GM21515 (cell line): ENCODE data around the gene KIRREL3.

Experiments used
- ATAC-seq: cut with Tn5 transposase; IDR thresholded peaks from one replicate; pipeline ENCODE4 v1.9.1; 2021; ENCODE audit not compliant: unreplicated experiment

KIRREL3 gene

DNA sequence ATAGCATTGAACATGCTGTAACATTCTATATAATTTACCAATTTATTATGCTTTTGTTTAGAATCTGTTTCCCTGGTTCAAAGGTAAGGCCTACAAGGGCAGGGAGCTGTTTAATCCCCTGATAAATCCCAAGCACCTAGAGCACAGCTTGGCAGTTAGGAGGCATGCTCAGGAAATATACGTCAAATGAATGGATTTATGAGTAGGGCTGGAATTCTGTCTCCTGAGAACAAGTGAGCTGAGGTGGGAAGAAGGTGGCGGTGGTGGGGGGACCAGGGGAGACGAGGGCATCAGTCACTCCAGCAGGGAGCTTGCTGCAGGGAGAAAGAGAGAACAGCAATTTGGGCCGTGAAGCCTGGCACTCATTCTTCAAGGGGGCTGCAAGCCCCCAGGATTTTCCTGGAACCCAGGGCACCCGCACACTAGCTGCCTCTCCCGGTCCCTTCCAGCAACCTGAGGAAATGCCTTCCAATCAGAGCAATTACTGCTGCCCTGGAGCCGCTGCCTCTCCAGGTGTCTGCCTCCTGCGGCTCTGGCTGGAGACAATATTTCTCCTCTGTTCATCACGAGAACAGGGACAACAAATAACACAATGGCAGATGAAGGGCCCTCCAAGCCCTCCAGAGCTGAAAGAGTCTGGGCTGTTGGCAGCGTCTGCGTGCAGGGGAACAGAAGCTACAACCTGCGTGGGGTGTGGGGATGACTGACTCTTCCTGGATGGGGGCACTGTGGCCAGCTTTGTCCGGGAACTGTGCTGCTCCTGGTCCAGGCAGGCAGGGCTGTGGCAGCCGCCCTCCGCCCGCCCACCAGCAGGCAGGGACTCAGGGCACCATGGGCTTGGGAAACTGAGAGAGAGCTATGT lies 411.7 kb downstream of the KIRREL3 start:
- no peak for ATAC-seq

DNA sequence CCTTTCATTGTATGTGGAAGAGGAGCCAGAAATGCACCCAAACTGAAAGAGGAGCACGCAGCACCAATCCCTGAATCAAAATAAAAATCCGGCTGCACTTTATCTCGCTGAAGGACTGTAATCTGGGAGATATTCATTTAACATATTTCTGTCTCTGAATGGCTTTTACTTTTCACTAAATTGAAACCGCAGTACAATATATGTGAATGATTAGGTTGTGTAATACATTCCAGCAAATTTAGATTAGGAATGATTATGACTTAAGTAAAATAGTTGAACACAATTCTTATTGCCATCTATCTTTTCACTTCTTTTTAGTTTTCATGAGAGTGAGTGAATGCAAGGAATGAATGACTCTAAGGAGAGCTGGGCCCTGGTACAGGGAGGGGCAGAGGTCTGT lies 413.0 kb downstream of the KIRREL3 start:
- no peak for ATAC-seq

DNA sequence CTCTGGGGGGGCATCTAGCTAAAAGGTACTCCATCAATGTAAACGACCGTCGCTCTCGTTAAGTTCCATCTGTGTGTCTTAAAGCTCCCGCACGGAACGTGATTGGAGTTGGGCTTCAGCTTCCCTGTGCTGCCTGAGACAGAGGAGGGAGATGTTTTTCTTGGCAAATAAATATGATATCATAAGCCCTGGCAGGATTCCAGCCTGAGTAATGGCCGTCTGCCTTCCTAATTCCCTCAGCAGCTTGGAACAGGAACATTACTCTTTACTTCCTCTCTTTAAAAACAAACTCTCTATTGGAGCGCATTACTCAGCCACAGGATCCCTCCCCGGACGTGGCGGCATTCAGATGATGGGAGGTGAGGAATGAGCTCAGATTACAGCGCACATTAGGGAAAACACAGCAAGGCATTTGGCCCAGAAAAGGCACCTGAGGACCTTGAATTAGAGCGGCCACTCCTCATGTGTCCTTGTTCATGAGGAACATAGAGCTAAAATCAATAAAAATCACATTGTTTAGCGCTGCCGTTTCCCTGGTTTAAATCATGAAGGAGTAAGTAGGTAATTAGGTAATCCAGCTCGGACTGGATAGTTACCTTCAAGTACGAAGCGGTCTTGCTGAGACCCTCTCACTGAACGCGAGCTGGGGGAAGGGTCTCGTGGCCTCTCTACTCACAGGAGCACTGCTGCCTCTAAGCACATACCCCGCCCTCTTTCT lies 414.6 kb downstream of the KIRREL3 start:
- ATAC-seq: no peak

DNA sequence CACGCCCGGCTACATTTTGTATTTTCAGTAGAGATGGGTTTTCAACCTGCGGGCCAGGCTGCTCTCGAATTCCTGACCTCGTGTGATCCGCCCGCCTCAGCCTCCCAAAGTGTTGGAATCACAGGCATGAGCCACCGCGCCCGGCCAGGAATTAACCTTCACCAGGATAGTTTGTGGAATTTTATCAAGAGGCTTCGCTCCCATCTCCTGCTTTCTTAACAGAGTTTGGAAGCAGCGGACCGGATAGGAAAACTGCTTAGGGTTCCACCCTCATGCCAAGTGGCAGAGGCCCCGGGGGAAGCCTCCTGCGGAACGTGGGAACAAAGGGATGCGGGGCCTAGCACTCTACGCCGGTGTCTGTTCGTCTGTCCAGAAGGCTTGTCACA lies 415.2 kb downstream of the KIRREL3 start:
- no peak for ATAC-seq

DNA sequence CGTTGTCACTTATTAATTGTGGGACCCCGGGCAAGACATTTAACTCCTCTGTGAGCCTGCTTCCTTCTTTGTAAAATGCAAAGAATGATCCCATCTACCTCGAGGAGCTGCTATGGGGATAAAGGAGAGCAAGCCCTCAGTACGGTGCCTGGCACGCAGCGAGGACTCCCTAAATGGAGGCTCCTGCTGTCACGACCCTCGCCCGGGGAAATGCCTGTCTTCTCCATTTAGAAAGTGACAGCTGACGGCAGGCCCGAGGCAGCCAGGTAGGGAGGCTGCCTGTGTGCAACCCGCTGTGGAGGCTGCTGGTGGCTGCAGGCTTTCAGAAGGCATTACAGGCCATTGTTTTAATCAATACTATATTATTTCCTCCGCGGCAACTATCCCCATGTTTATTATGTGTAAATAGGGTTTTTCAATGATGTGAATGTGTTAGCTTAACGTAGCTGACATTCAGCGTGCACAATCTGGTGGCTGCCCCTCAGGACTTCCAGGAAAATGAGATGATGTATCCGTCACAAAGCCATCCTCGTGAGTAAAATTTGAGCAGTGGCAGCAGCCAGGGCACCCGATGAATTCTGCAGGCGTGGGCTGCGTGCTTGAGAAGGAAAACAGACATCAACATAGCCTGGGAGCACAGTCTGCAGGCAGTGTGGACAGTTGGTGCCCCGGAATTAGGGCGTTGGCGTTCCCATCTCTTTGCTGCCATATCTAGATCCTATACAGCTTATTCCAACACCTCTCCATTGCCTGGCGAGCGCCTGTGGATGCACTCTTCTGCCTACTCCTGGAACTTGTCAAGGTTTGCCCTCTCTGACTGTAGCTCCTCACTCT lies 416.8 kb downstream of the KIRREL3 start:
- no peak for ATAC-seq

DNA sequence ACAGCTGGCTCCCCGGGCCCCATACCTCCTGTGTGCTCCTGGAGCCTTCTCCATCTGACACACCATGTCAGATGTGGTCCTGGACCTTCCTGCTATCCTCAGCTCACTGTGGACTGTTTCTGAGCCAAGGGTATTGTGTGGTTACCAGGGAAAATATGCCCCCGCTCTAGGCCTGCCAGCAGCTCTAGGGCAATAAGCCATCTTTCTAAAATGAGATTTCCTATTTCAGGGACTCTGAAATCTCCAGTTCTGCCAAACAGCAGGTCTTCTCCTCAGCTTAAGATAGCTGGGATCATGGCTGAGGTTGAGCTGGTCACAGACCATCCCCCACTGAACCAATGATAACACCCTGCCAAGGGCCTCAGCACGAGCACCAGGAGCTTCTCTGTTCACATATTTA lies 417.5 kb downstream of the KIRREL3 start:
- no peak for ATAC-seq

DNA sequence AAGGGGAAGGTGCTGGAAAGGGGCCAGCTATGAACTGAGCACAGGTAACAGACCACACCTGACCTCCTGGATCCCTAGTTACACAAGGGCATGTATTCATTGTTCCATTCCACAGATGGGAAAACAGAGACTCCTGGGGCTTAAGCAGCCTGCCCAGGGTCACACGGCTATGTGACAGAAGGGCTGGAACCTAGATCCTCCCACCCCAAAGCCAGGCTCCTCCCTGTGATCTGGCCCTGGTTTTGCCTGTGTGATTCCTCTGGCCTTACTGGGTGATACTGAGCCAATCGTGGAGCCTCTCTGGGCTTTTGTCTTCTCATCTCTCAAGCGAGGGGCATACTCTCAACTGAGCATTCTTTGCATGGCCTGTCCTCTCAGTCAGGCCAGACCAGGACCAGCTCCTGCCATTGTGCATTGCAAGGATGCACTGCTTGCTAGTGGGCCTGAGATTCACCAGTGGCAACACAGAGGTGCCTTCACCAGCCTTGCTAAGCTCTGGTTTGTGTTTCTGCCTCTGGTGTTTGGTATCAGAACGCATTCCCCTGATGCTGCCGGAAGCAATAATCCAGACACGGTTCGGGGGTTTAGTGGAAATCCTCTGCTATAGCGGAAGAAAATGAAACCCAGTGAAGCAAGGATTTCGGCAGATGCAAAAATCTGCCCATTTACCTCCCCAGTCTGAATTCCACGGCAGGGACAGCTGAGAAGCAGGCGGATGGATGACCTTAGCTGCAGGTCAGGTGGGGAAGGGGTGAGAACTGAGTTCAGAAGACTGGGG lies 418.5 kb downstream of the KIRREL3 start:
- ATAC-seq: no peak

DNA sequence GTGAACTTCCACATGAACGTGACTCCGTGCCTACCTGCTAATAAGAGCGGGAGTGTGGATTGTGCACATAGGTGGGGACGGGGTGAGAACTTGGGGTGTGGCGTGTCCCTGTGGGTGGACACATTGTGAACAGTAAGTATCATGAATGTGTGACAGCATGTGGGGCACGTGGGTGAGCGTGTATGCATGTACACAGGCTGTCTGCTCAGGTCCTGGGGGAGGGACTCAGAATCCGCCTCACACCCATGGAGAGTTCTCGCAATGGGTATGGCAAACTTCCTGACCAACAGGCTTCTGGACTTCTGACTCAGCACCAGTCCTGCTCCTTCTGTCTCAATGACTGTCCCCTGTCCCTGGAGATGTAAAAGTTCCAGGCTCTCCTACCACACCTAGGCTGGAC lies 422.1 kb downstream of the KIRREL3 start:
- ATAC-seq: no peak

DNA sequence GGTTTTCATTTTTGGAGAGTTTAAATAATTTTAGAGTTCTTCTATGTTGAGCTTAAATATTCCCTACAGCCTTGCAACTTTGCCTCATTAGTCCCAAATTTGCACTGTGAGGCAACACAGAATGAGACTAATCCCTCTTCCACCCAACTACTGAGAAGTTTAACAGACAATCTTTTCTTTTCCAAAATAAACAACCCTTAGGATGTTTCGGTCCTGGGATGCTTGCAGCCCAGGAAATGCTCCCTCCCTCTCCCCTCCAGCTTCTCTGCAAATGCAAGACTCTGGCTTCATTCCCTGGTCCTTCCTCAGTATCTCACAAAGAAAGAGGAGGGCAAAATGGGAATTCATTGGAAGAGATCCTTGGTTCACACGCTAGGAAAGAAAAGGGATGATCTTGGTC lies 422.5 kb downstream of the KIRREL3 start:
- ATAC-seq: no peak

DNA sequence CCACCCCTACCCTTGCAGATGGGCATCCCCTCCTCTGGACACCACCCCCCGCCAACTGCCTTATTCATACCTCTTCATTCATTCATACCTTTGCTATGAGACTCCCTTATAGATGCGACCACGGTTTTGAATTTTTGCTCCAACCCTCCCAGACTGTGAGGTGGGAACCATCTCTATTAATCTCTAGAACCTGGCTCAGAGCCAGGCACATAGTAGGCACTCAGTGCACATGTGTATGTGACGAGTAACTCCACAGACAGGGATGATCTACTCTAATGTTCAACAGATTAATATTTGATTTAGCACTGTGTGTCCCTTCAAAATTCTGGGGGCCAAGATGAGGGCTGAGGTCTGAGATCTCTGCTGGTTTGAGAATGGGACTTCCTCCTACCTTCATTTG lies 424.7 kb downstream of the KIRREL3 start:
- no peak for ATAC-seq

DNA sequence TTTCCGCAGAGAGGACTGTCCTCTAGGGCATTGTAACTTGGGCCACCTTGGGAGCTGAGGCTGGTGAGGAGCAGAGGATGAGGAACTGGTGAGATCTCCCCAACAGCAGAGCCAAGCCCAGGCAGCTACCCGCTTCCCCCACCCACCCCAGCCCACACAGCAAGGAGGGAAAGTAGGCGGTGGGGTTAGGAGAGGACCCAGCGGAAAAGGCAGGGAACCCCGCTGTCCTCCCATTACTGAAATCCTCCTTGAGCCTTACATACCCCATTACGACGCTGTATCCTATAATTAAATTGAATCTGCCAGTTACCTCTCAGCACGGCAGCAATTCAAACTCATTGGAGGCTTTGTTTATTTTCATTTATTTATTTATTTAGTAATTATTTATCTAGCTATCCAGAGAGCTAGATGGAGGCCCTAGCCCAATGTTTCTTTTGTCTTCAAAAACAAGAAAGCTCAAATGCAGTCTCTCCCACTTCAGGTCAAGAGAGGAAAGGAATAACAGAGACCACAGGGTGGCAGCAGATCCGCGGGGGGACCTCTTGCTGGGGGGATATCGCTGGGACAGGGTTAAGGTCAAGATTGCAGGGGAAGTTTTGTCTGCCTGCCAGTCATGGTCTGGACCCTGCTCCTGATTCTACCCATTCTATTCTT lies 427.1 kb downstream of the KIRREL3 start:
- ATAC-seq: no peak

DNA sequence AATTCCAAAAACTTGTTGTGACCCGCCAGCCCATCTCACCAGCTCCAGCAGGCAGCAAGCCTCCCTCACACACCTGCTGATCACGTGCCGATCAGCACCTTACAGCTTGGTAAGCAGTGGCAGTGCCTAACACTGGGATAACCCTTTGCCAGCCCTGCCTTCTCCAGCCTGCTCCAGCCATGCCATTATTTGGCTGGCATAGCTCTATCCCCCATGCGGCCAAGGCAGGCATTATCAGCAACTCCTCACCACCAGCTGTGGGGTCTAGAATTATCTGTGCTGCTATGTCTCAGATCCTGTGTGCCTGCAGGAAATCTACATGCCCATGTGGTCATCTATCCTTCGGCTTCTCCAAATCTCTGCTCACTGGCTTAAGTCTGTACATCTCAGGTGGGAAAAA lies 430.1 kb downstream of the KIRREL3 start:
- ATAC-seq: no peak

DNA sequence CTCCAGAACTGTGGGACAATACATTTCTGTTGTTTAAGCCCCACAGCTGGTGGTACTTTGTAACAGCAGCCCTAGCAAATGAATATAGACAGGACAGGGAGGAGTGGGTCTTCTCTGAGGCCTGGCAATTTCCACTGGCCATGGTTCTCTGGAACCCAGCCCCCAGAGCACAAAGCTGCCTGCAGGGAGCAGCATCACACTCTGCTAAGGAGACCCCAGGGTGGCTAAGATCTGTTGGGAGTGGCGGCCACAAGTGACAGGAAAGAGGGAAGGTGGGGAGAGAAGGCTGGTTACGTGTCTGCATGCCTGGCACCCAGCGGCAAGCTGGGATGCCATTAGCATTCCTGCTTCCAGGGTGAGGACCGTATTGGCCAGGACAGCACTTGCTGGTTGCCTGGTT lies 433.2 kb downstream of the KIRREL3 start:
- ATAC-seq: no peak

DNA sequence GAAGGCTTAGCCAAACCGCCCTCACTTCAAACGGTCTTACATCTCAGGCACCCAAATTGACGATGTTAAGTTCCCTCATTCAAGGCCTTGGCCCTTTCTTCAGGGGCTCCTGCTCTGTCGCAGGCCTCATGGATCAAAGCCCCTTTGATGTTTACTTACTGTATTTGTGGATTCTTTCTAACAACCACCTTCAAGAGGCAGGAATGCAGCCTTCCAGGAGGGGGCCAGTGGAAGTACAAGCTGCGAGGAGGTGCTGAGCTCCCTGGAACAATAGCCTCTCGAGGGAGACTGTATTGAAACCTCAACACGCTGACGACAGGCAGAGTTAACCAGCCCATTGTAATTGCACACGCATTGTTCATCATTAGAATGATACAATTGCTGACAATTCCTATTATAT lies 436.0 kb downstream of the KIRREL3 start:
- no peak for ATAC-seq

DNA sequence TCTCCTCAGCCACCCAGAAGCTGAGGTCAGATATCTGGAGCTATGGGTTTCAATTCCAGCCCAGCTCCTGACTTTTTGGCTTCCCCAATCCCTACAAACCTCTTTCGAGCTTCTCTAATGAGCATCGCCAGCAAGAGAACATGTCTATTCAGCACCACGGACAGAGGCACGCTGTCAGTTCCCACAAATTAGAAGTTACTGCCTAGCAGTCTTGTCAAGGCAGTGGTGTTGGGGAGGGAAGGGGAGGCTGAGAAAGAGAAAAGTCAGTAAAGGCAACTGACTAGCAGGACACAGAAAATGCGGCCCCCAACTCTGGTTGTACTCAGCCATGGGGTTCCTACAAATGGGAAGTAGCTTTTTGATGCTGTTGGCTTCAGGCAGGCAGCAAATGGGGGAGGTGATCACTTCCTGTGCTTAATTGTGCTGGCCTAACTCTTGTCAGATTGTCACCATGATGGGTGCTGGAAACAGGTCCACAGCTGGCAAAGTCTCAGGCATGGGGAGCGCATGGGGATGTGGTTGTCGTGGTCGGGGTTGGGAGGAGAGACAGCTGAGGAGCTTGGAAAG lies 439.2 kb downstream of the KIRREL3 start:
- no peak for ATAC-seq

DNA sequence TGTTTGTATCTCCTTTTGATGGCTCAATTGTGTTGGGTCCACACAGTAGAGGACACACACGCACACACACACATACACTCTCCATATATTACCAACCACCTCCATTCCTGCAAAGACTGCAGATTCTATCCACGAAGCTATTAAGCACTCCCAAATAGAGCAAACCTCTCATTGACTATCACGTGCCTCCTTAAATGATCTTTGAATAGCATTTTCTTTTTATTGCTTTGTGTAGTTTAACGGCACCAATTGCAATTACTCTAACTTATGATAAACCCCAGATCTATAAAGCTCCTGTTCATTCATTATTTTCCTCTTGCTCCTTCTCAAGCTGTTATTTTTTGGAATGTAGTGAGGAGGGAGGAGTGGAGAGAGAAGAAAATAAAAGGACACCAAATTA lies 440.3 kb downstream of the KIRREL3 start:
- ATAC-seq: no peak

DNA sequence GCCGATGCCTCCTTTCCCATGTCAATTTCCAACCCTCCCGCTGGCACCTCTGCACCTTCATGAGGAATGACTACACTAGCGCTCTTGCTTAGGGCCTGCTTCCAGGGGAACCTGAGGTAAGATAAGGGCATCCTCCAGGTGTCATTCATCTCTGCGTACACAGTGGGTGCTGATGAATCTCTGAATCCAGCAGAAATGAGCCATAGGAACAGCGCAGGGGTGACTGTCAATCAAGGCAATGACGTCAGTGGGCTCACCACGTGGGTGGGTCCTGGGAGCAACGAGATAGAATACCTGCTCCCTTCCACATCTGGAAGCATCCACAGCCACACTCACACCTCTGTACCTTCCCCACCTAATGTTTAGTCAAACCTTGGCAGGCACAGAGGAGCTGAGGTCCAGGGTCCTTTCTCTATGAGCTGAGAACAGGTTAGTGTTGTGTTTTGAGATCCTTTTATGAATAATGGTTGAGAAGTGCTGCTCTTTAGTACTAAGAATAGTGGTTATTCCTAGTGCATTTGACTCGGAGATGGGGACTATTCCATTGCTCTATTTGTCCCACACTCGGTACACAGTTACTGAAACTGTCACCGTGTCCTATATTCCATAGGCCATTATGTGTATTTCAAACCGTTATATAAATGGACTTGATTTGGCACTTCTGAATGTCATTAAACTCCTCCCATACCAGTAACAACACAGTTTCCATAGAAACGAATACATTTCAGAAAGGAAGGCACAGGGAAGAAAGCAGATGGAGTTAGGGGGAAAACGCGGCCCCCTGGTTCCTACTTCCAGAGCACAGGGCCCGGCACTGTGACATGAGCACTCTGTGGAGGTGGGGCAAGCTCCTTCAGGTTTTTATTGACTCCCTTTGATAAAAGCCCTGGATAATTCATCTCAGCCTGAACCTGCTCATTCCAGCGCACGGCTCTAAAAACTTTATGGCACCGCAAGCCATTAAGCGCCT lies 451.7 kb downstream of the KIRREL3 start:
- ATAC-seq: no peak

DNA sequence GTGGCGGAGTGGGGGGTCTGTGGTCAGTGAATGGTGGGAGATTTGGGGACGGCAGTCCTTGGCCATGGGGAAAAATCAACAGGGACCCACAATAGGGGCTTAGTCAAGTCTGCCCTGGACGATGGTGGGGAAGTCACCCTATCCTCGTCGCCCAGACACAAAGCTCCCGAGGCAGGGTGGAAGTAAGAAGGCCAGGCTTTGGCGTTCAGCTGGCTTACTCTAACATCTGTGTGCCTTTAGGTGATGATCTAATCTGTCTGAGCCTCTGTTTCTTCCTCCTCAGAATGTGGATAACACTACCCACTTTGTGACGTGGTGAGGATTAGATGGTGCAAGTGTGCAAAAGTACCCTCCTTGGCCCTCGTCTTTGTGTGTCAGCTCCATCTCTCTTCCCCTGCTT lies 452.9 kb downstream of the KIRREL3 start:
- no peak for ATAC-seq

DNA sequence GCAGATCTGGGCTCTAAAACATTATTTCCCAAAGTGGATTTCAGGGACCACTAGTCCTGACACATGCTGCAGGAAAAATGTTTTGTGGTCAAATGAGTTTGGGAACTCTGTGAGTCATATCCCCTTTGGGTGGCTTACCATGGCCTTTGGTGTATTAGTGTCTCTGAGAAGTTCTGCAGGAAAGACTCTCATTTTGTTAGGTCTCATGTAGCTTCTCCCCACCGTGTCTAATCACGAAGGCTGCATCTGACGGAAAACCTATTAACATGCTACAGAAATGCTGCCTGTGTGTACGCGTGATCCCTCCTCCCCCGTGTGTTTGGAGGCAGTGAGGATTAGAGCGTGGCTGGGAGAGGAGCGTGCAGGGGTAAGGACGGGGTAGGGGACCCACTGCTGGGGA lies 453.4 kb downstream of the KIRREL3 start:
- no peak for ATAC-seq
